ENCODE data around the gene PPP4R2. TPM values are rescaled to one million over a fixed set of nuclear protein-coding genes. Genes with fewer than 3 reads are reported as not detected.
A peak's percentile ranks its signal among the peaks of the same experiment; 100 is the strongest.

The PPP4R2 gene
- total and polyA plus RNA-seq, 2 experiments from 2014 or later, result 51.0 to 91.4 TPM

- DNase-seq (ENCODE audit: low spot score), result peak; percentile 38
- peaks cover 10% of the 10 kb centered on the region for H3K4me1 ChIP-seq (ENCODE audit: insufficient read depth)
- H3K27me3 ChIP-seq, result no peaks in the 10 kb centered on the region
- H3K27ac ChIP-seq, result peak overlapping the region; percentile 50
- H3K9me2 ChIP-seq (replicated peaks; ENCODE audit: insufficient read depth), result no peaks in the 10 kb centered on the region
- H3K4me3 ChIP-seq, result no peak overlapping the region
- 74% methylated on average over 7 of the region's 7 CpGs for WGBS (ENCODE audit: low lambda C conversion rate, missing lambda C conversion rate)
- no peaks in the 10 kb centered on the region for H3K36me3 ChIP-seq (replicated peaks; ENCODE audit: insufficient read depth, low read depth)
- H3K9me3 ChIP-seq (ENCODE audit: low read depth), result no peaks in the 10 kb centered on the region
- no peak overlapping the region for H2AFZ ChIP-seq
- H4K20me1 ChIP-seq (ENCODE audit: insufficient read depth, poor library complexity, severe bottlenecking), result no peaks in the 10 kb centered on the region
- no peaks in the 10 kb centered on the region for H3K79me2 ChIP-seq
- H3K4me2 ChIP-seq, result no peak overlapping the region
- TF ChIP-seq EZH2phosphoT487 (IDR thresholded peaks at IDR 0.05; ENCODE audit: low read depth, severe bottlenecking, unreplicated experiment), result no peak
- TF ChIP-seq, protein P1, sequence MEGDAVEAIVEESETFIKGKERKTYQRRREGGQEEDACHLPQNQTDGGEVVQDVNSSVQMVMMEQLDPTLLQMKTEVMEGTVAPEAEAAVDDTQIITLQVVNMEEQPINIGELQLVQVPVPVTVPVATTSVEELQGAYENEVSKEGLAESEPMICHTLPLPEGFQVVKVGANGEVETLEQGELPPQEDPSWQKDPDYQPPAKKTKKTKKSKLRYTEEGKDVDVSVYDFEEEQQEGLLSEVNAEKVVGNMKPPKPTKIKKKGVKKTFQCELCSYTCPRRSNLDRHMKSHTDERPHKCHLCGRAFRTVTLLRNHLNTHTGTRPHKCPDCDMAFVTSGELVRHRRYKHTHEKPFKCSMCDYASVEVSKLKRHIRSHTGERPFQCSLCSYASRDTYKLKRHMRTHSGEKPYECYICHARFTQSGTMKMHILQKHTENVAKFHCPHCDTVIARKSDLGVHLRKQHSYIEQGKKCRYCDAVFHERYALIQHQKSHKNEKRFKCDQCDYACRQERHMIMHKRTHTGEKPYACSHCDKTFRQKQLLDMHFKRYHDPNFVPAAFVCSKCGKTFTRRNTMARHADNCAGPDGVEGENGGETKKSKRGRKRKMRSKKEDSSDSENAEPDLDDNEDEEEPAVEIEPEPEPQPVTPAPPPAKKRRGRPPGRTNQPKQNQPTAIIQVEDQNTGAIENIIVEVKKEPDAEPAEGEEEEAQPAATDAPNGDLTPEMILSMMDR (IDR thresholded peaks at IDR 0.05; ENCODE audit: poor library complexity), result no peak
- TF ChIP-seq EZH2 (IDR thresholded peaks at IDR 0.05; ENCODE audit: borderline replicate concordance), result no peak
Measured at GRCh38 chr3:72953325-72953956, 43.2 kb upstream of the PPP4R2 start.

- Histone ChIP-seq H3K4me1 (ENCODE audit: insufficient read depth) (peaks cover 28% of the 10 kb centered on the region), H3K27me3 (no peaks in the 10 kb centered on the region), H2AFZ (no peak overlapping the region), H3K4me3 (no peak overlapping the region), H4K20me1 (ENCODE audit: insufficient read depth, poor library complexity, severe bottlenecking) (no peaks in the 10 kb centered on the region), H3K4me2 (peak overlapping the region; percentile 21), H3K27ac (peak overlapping the region; percentile 65), H3K9me3 (ENCODE audit: low read depth) (no peaks in the 10 kb centered on the region), H3K9me2 (replicated peaks; ENCODE audit: insufficient read depth) (no peaks in the 10 kb centered on the region), H3K79me2 (no peaks in the 10 kb centered on the region), H3K36me3 (replicated peaks; ENCODE audit: insufficient read depth, low read depth) (no peaks in the 10 kb centered on the region)
- WGBS (ENCODE audit: low lambda C conversion rate, missing lambda C conversion rate), result 65% methylated on average over 8 of the region's 8 CpGs
- TF ChIP-seq, protein P1 (IDR thresholded peaks at IDR 0.05; ENCODE audit: poor library complexity), result no peak
- TF ChIP-seq EZH2 (IDR thresholded peaks at IDR 0.05; ENCODE audit: borderline replicate concordance), result no peak
- TF ChIP-seq EZH2phosphoT487 (IDR thresholded peaks at IDR 0.05; ENCODE audit: low read depth, severe bottlenecking, unreplicated experiment), result no peak
- DNase-seq (ENCODE audit: low spot score), result peak; percentile 62
Measured at GRCh38 chr3:72957297-72957696, 39.3 kb upstream of the PPP4R2 start.

DNA sequence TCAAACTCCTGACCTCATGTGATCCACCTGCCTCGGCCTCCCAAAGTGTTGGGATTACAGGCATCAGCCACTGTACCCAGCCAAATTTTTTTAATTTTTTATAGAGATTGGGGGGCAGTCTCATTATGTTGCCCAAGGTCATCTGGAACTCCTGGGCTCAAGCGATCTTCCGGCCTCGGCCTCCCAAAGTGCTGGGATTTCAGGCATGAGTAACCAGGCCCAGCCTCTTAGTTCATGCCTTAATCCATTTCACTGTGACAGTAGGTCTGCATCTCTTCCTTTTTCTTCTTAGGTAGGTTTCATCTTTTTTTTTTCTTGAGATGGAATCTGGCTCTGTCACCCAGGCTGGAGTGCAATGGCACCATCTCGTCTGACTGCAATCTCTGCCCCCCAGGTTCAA is 37.3 kb upstream of the PPP4R2 start:
- H3K4me2 ChIP-seq, result no peak overlapping the region
- H2AFZ ChIP-seq, result no peak overlapping the region
- H3K4me1 ChIP-seq (ENCODE audit: insufficient read depth), result peaks cover 25% of the 10 kb centered on the region
- no peak for DNase-seq (ENCODE audit: low spot score)
- WGBS (ENCODE audit: low lambda C conversion rate, missing lambda C conversion rate), result 97% methylated on average over 5 of the region's 5 CpGs
- no peaks in the 10 kb centered on the region for H3K9me2 ChIP-seq (replicated peaks; ENCODE audit: insufficient read depth)
- H3K27me3 ChIP-seq, result no peaks in the 10 kb centered on the region
- no peaks in the 10 kb centered on the region for H3K9me3 ChIP-seq (ENCODE audit: low read depth)
- TF ChIP-seq EZH2phosphoT487 (IDR thresholded peaks at IDR 0.05; ENCODE audit: low read depth, severe bottlenecking, unreplicated experiment), result no peak
- TF ChIP-seq, protein P1 (IDR thresholded peaks at IDR 0.05; ENCODE audit: poor library complexity), result no peak
- no peak for TF ChIP-seq EZH2 (IDR thresholded peaks at IDR 0.05; ENCODE audit: borderline replicate concordance)
- no peaks in the 10 kb centered on the region for H3K36me3 ChIP-seq (replicated peaks; ENCODE audit: insufficient read depth, low read depth)
- H3K4me3 ChIP-seq, result no peak overlapping the region
- H3K27ac ChIP-seq, result peak overlapping the region; percentile 81
- no peaks in the 10 kb centered on the region for H4K20me1 ChIP-seq (ENCODE audit: insufficient read depth, poor library complexity, severe bottlenecking)
- no peaks in the 10 kb centered on the region for H3K79me2 ChIP-seq

All from hepatocyte (in vitro differentiated cells).